GM12892 (cell line): ENCODE results near the gene TMEM60.

ENCODE experiments used
- POLR2A ChIP-seq: IDR thresholded peaks from 2 replicates; pipeline ENCODE4 v1.6.1; 2011; ENCODE audit warnings: low read depth, low read length, control low read depth
- POLR2AphosphoS5 ChIP-seq: IDR thresholded peaks from 2 replicates; pipeline ENCODE4 v1.6.1; 2011; ENCODE audit warnings: low read depth, low read length, control low read depth
- TAF1 ChIP-seq: IDR thresholded peaks from 2 replicates; pipeline ENCODE4 v1.6.1; 2011; ENCODE audit warnings: low read depth, mild to moderate bottlenecking, control low read depth, low read length, borderline replicate concordance

DNA sequence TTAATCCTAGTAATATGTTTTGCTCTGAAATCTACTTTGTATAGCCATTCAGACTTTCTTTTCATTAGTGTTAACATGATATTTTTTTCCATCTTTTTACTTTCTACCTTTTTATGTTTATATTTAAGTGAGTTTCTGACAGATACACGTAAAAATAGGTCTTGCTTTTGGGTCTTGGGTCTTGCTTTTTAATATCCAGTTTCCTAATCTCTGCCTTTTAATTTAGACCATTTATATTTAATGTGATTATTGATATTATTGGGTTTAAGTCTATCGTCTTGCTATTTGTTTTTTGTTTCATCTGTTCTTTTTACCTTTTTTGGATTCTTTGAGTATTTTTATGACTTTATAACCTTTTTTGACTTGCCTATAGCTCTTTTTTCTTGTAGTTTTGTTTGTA is 8.2 kb upstream of the TMEM60 start:
- TF ChIP-seq POLR2AphosphoS5 (no peak), POLR2A (no peak), TAF1 (no peak)
